Stimulated activated memory B cell treated with anti-CD40 and anti-IgM and Interleukin-4, amounts not matched to agents 10 μg/mL and 1 μg/mL and 100 μg/mL, for 72 hours (primary cell): ENCODE measurements around the gene POU3F4.

ENCODE experiments used
- ATAC-seq: fragments of 150-1000 bp; cut with Tn5 transposase; 2 replicates; pipeline ENCODE4 v1.10.0; 2021
- H3K27ac Mint-ChIP-seq: one replicate; pipeline ENCODE4 v1.8.0; 2022; ENCODE audit warnings: mild to moderate bottlenecking, mixed read lengths
- H3K27me3 Mint-ChIP-seq: one replicate; pipeline ENCODE4 v1.8.0; 2022; ENCODE audit warnings: mixed read lengths
- H3K36me3 Mint-ChIP-seq: one replicate; pipeline ENCODE4 v1.8.0; 2022; ENCODE audit warnings: mixed read lengths
- H3K4me1 Mint-ChIP-seq: one replicate; pipeline ENCODE4 v1.8.0; 2022; ENCODE audit warnings: mixed read lengths
- H3K4me3 Mint-ChIP-seq: one replicate; pipeline ENCODE4 v1.8.0; 2022; ENCODE audit warnings: mild to moderate bottlenecking, moderate library complexity, mixed read lengths
- H3K9me3 Mint-ChIP-seq: one replicate; pipeline ENCODE4 v1.8.0; 2022; ENCODE audit warnings: mixed read lengths

Gene POU3F4

DNA sequence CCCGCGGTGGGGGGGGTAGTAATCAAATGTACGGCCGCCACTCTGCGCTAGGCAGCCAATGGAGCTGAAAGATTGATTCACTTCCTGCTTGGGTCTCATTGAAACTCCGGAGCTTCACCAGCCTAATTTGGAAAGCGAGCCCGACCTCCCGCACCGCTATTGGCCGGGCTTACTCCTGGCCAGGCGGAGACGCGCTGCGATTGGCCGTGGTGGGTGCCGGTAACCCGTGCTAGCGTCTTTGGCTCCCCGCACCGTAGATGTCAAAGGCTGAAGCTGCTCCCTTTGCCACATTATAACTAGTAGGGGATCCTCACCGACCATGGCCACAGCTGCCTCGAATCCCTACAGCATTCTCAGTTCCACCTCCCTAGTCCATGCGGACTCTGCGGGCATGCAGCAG, at the start of gene POU3F4:
TSS of gene POU3F4 (plus strand) at position 285 of the 400 bp plus-strand sequence. CDS start at position 320, 35 bp downstream.
- Mint-ChIP-seq H3K4me3 (no peak within 1 kb of the TSS), H3K36me3 (no peaks in the 10 kb centered on the region), H3K27me3 (peaks cover 57% of the 10 kb centered on the region), H3K9me3 (peaks cover 3% of the 10 kb centered on the region), H3K4me1 (peaks cover 6% of the 10 kb centered on the region), H3K27ac (no peak within 1 kb of the TSS)
- no peak for ATAC-seq

DNA sequence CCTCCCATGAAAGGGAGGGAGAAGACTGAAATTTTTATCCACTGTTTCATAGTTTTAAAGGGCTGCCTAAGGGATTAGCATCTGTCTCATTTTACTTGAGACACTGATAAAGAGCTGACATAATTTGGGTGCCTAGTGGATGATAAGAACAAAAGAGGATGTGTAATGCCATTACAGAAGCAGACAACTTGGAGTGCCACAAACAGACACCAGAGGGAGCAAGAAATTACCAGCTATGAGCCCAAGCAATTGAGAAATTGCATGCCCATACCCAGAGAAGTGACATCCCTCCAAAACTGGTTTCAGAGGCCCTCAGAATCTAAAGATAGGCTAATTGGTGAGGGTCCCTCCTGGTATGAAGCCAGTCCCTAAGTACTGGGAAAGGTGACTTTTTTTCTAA, 38.5 kb upstream of the POU3F4 start:
- Mint-ChIP-seq H3K4me1 (no peaks in the 10 kb centered on the region), H3K4me3 (no peak overlapping the region), H3K36me3 (no peaks in the 10 kb centered on the region), H3K9me3 (peaks cover 3% of the 10 kb centered on the region), H3K27ac (no peak overlapping the region), H3K27me3 (no peaks in the 10 kb centered on the region)
- ATAC-seq: no peak

DNA sequence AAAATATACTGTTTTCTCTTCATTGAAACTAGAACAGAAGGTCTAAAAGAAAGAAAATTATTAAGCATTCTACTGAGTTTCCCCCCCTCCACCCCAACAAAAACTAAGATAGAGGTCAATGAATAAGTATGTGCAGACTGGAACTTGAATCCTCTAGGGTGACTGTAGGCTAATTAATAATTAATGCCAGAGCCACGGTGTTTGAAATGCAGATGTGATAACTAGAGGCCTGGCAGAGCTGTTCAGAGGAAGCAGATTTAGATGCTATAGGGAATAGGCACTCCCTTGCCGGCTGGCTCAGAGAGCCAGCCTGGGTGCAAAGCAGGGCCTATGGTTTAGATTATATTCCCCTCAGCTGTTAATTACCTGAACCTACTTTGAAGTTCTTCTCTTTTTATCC, 12.2 kb upstream of the POU3F4 start:
- no peaks in the 10 kb centered on the region for H3K36me3 Mint-ChIP-seq
- no peak for ATAC-seq

DNA sequence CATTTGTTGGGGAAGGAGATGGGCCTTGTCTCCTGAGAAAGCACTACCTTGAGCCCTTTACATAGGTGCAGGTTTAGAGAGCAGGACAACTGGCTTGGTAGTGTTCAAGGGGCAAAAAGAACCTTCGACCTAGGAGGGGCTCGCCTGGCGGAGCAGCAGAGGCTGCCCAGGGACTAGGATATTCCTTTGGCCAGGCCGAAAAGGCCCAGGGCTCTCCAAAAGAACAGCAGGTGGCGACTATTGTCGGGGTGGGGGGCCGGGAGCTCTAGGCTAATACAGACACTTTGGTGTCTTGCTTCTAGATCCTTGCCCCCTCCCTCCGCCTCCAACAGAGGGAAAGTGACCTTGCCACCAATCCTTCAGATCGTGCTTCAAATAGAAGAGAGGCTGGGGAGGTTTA, 7.1 kb upstream of the POU3F4 start:
- H3K27me3 Mint-ChIP-seq: peaks cover 30% of the 10 kb centered on the region
- no peak overlapping the region for H3K27ac Mint-ChIP-seq
- no peaks in the 10 kb centered on the region for H3K36me3 Mint-ChIP-seq
- no peak for ATAC-seq
- H3K9me3 Mint-ChIP-seq: no peaks in the 10 kb centered on the region
- no peak overlapping the region for H3K4me3 Mint-ChIP-seq
- H3K4me1 Mint-ChIP-seq: no peaks in the 10 kb centered on the region

More for the DNA sequence above, 12.2 kb upstream of the POU3F4 start:
- Mint-ChIP-seq H3K9me3 (no peaks in the 10 kb centered on the region), H3K4me3 (no peak overlapping the region), H3K4me1 (no peaks in the 10 kb centered on the region), H3K27ac (no peak overlapping the region), H3K27me3 (no peaks in the 10 kb centered on the region)

DNA sequence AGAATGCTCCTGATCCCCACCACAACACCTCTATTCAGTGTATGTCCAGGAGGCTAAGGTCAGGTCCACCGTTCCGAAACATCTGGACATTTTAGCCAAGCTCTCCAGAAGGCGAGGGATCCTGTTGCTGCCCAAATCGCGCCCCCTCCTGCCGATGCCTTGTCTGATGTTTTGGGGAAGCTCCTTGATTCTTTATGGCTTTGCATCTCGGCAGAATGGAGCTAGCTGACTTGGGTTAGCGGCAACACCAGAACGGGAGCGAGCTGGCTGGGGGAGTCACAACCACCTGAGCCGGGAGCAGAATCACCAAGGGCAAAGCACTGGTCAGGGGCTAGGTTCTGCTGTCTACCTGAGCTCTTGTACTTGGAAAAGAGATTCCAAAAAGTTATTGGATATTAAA, 6.6 kb upstream of the POU3F4 start:
- no peaks in the 10 kb centered on the region for H3K4me1 Mint-ChIP-seq
- peaks cover 30% of the 10 kb centered on the region for H3K27me3 Mint-ChIP-seq
- no peak for ATAC-seq
- H3K36me3 Mint-ChIP-seq: no peaks in the 10 kb centered on the region
- no peak overlapping the region for H3K27ac Mint-ChIP-seq
- H3K4me3 Mint-ChIP-seq: no peak overlapping the region
- no peaks in the 10 kb centered on the region for H3K9me3 Mint-ChIP-seq

DNA sequence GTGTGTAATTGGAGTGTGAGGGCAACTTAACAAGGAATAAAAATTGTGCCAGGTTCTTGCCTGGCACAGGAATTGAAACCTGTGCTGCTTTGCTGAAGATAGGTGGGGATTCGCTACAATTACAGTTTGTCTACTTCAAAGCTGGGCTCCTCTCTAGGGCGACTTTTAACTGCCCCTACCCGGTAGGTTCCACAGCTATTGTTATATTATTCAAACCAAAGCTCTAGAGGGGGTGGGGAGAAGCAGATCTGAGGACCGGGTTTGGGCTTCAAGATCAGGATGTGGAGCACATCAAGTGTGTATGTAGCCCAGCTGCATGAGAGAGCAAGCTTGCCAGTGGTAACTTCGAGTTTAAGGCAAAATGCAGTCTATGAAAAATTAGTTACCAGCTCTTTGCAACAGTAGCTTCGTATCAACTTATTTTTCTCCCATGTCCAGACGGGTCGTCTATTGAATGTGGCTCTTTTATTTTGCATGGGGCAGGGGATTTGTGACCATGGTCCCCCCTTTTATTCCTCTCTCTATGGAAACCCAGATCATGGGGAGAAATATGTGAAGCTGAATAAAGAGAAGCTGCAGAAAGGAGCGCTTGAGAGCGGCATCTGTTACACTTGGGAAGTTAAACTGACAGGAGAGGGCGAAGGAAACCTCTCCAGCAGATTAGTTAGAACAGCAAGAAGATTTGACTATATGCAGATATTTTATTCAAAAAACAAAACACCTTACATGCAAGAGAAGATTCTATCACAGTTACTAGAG, 3.2 kb upstream of the POU3F4 start:
- Mint-ChIP-seq H3K4me3 (no peak overlapping the region), H3K36me3 (no peaks in the 10 kb centered on the region), H3K9me3 (peaks cover 3% of the 10 kb centered on the region), H3K27ac (no peak overlapping the region), H3K27me3 (peaks cover 53% of the 10 kb centered on the region), H3K4me1 (peaks cover 6% of the 10 kb centered on the region)
- ATAC-seq: no peak

DNA sequence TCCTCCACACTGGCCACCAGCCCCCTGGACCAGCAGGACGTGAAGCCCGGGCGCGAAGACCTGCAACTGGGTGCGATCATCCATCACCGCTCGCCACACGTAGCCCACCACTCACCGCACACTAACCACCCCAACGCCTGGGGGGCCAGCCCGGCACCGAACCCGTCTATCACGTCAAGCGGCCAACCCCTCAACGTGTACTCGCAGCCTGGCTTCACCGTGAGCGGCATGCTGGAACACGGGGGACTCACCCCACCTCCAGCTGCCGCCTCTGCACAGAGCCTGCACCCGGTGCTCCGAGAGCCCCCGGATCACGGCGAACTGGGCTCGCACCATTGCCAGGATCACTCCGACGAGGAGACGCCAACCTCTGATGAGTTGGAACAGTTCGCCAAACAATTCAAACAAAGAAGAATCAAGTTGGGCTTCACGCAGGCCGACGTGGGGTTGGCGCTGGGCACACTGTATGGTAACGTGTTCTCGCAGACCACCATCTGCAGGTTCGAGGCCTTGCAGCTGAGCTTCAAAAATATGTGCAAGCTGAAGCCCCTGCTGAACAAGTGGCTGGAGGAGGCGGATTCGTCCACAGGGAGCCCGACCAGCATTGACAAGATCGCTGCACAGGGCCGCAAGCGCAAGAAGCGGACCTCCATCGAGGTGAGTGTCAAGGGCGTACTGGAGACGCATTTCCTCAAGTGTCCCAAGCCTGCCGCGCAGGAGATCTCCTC, 600 bp downstream of the POU3F4 start:
- no peaks in the 10 kb centered on the region for H3K36me3 Mint-ChIP-seq
- no peak overlapping the region for H3K27ac Mint-ChIP-seq
- H3K9me3 Mint-ChIP-seq: peaks cover 3% of the 10 kb centered on the region
- H3K4me3 Mint-ChIP-seq: no peak overlapping the region
- peaks cover 6% of the 10 kb centered on the region for H3K4me1 Mint-ChIP-seq
- no peak for ATAC-seq
- H3K27me3 Mint-ChIP-seq: peaks cover 57% of the 10 kb centered on the region

DNA sequence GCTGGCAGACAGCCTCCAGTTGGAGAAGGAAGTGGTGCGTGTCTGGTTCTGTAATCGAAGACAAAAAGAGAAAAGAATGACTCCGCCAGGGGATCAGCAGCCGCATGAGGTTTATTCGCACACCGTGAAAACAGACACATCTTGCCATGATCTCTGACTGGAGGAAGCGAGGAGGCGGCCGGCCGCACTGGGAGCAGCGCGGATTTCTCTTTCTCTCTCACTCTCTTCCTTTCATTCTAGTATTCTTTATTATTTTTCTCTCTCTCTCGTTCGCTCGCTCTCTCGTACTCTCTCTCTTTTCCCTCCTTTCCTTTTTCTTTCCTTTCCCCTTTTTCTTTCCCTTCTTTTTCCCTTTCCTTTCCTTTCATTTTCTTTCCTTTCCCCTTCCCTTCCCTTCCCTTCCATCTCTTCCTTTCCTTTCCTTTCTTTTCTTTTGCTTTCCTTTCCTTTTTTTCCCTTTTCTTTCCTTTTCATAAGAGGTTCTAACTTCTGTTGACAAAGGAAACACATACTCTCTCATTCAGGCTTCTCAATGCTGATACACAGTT, 1.2 kb downstream of the POU3F4 start:
- H3K4me1 Mint-ChIP-seq: peaks cover 6% of the 10 kb centered on the region
- H3K36me3 Mint-ChIP-seq: no peaks in the 10 kb centered on the region
- H3K27me3 Mint-ChIP-seq: peaks cover 52% of the 10 kb centered on the region
- no peak for ATAC-seq
- peaks cover 3% of the 10 kb centered on the region for H3K9me3 Mint-ChIP-seq
- no peak overlapping the region for H3K4me3 Mint-ChIP-seq
- no peak overlapping the region for H3K27ac Mint-ChIP-seq

DNA sequence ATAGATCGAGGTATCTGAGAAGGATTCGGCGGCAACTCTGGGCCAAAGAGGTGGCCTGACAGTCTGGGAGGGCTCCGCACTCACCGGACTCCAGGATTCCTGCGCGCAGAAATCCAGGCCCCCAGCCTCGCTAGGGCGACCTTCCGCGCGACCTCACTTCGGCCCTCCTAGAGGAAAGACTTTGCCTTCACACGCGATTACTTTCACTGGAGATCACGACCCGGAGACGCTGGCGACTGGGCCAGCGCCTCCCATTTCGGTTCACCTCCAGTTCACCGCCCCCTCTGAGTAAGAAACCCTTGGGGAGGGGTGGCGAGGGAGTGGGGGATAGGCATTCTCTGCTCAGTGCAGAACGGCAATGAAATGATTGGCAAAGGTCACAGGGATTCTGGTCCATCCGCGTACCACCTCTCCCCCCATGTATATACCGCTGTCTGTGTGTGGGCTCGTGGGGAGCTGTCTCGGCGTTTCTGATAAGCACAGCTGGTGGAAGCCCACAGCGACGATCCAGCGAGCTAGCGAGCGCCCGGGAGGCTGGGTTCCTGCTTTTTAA, 2.5 kb downstream of the POU3F4 start:
- Mint-ChIP-seq H3K4me1 (peaks cover 6% of the 10 kb centered on the region), H3K36me3 (no peaks in the 10 kb centered on the region), H3K4me3 (no peak overlapping the region), H3K27ac (no peak overlapping the region), H3K9me3 (peaks cover 3% of the 10 kb centered on the region), H3K27me3 (peaks cover 40% of the 10 kb centered on the region)
- no peak for ATAC-seq

DNA sequence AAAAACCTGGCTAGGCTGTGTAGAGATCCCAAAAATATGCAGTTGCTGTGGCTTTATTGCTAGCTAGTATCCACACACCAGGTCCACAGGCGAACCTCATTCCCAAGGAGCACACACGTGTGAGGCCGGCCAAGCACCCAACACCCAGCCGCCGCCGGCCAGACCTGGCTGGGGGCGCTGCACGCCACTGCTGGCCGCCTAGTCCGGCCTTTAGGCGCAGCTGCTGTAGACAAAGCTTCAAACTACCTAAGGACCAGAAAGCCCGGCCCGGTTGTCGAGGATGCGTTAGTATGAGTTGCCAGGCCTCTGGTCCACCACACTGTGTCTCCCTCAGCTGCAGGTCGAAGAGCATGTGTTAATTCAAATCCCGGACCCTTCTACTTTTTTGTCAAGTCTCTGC, 3.1 kb downstream of the POU3F4 start:
- no peak overlapping the region for H3K27ac Mint-ChIP-seq
- H3K4me1 Mint-ChIP-seq: peaks cover 6% of the 10 kb centered on the region
- peaks cover 39% of the 10 kb centered on the region for H3K27me3 Mint-ChIP-seq
- H3K4me3 Mint-ChIP-seq: no peak overlapping the region
- no peaks in the 10 kb centered on the region for H3K36me3 Mint-ChIP-seq
- ATAC-seq: no peak
- H3K9me3 Mint-ChIP-seq: peaks cover 3% of the 10 kb centered on the region

DNA sequence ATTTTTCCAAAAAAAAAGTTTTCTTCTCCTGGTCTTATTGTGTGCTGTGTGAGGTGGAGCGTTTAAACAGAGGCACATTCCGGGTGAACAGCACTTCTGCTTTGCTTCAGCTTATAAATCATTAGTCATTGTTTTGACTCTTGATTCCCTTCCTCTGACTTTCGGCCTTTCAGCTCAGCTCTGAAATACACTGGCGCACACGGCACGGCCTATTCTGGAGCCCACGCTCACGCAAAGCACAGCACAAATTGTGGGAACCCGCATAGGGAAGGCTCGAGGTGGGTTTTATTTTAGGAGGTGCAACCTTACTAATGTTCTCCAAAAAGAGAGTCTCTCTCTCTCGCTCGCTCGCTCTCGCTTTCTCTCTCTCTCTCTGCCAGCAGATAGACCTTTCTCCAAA, 4.0 kb downstream of the POU3F4 start:
- Mint-ChIP-seq H3K27ac (no peak overlapping the region), H3K4me3 (no peak overlapping the region), H3K4me1 (peaks cover 6% of the 10 kb centered on the region), H3K36me3 (no peaks in the 10 kb centered on the region), H3K27me3 (peaks cover 39% of the 10 kb centered on the region), H3K9me3 (peaks cover 3% of the 10 kb centered on the region)
- no peak for ATAC-seq

DNA sequence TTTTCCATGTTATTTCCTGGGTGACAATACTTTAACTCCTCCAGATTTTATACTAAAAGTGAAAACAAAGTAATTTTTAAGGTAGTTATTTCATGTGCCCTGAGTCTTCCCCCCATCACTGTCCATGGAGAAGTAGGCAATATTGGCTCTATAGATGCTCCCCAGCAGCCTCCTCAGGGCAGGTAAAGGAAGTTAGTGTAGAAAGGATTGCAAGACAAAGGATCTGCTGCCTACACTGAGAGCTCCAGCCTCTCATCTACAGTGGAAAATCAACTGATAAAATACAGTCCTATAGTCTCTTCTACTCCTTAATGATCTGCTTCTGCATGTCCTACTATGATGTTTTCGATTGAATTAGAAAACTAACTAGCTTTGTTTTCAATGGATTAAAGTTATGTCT, 8.5 kb downstream of the POU3F4 start:
- H3K36me3 Mint-ChIP-seq: no peaks in the 10 kb centered on the region
- no peak overlapping the region for H3K4me3 Mint-ChIP-seq
- peaks cover 9% of the 10 kb centered on the region for H3K27me3 Mint-ChIP-seq
- H3K9me3 Mint-ChIP-seq: no peaks in the 10 kb centered on the region
- no peak for ATAC-seq
- H3K4me1 Mint-ChIP-seq: no peaks in the 10 kb centered on the region
- H3K27ac Mint-ChIP-seq: no peak overlapping the region

DNA sequence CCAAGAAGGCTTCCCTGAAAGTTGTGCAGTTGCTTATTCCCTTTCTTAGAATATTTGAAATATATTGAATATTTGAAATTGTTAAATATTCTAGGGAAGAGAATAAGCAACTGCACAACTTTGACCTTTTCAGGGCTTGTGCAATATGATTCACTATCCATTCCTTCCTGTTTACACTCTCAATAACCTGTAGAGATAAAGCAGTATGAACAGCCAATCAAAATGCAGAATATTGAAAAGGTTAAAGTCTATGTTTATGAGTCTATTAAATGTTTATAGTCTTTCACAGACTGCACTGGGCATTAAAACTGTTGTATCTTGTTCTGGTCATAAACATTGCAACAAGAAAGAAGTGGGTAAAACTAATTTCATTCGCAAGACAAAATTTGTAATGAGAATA, 13.8 kb downstream of the POU3F4 start:
- H3K36me3 Mint-ChIP-seq: no peaks in the 10 kb centered on the region
- no peaks in the 10 kb centered on the region for H3K4me1 Mint-ChIP-seq

DNA sequence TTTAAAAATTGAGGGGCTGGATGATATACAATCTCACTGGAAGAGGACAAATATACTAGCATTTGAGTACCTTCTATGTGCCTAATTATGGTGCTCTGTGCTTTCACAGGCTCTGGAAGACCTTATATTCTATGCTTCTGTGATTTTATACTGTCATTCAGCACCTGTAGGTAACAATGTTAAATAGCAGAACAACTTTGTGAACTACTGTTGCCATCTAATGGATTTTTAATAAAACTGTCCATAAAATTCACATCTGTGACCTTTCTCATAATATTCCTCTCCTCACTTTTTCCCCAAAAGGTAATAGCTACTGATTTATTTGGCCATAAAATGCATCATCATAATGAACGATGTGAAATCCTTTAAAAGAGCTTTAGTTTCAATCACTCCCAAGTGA, 21.9 kb downstream of the POU3F4 start:
- no peak for ATAC-seq
- no peaks in the 10 kb centered on the region for H3K36me3 Mint-ChIP-seq
- no peaks in the 10 kb centered on the region for H3K9me3 Mint-ChIP-seq
- no peaks in the 10 kb centered on the region for H3K27me3 Mint-ChIP-seq
- H3K4me1 Mint-ChIP-seq: no peaks in the 10 kb centered on the region
- no peak overlapping the region for H3K27ac Mint-ChIP-seq
- no peak overlapping the region for H3K4me3 Mint-ChIP-seq

More for the DNA sequence above, 13.8 kb downstream of the POU3F4 start:
- Mint-ChIP-seq H3K9me3 (no peaks in the 10 kb centered on the region), H3K27me3 (no peaks in the 10 kb centered on the region), H3K4me3 (no peak overlapping the region), H3K27ac (no peak overlapping the region)
- no peak for ATAC-seq

DNA sequence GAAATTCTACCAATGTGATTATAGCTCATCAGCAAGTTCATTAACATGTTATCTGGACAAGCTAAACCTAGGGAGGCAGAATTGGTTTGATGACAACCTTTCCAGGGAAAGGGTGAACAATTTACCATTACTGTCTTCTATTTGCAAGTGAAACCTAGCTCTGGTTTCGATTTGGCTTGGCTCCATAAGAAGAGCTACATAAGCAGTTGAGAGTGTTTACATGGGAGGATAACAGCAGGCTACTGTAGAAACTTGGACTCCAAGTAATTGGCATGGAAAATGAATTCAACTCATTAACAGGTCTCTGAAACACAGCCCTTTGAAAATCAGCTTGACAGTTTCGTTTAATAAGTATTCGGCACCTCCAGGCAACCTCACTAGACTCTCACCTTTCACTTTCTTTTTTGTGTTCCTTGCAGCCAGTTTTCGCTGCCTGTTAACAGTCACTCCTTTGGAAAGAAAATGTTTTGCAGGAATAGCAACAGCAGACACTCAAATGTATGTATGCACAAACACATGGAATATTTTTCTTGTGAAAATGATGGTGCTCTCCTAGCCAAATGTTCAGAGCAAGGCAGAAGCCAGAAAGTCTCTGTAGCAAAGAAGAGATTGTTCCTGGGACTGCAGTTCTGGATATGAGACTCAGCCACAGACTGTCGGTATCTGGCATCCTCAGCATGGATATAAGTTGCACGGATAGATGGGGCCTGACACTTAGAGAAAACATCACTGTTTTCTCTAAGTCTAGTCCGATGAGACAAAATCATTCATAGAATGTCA, 27.5 kb downstream of the POU3F4 start:
- H3K9me3 Mint-ChIP-seq: no peaks in the 10 kb centered on the region
- H3K4me1 Mint-ChIP-seq: no peaks in the 10 kb centered on the region
- no peak overlapping the region for H3K27ac Mint-ChIP-seq
- no peaks in the 10 kb centered on the region for H3K36me3 Mint-ChIP-seq
- no peak overlapping the region for H3K4me3 Mint-ChIP-seq
- no peak for ATAC-seq
- H3K27me3 Mint-ChIP-seq: no peaks in the 10 kb centered on the region
